ENCODE data around the gene INTS7.

DNA sequence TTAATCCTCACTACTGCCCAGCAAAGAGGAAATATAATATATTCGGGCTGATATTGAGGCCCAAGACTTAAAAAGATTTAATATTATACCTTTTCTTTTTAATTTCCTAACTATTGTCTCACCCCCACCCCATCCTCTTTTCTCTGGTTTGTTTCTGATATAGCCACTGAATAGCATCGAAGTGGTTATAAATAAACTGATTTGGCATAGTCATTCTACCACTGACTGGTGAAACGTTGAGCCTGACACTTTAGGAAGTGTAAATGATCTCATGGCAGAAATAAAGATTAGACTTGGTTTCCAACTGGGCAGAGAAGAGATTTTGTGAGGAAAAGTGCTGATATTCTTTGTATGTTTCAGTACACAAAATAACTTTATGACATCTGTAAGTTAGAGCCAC, 39.5 kb upstream of the INTS7 start:
- TF ChIP-seq CTCF (conservative IDR thresholded peaks at IDR 0.05; ENCODE audit: low read length) (no peak), EZH2phosphoT487 (IDR thresholded peaks at IDR 0.05; ENCODE audit: borderline replicate concordance) (no peak)
